ENCODE data around the gene SEL1L3.

DNA sequence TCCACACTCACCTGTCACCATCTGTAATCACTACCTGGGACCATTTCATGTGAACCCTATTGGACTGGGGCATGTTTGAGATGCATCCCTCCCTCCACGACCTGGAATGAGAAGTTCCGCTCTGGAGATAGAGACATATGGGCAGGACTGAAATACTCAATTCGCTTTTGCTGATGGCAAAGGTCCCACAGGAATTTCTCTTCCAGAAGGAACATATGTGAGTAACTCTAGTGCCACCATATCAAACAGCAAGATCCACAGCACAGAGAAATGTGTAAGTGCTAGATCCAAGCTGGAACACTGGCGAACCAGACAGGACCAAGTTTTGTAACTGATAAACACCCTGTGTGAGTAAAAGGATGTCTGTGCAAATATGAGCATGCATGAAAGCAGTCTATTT lies 43.9 kb downstream of the SEL1L3 start:
- TF ChIP-seq CTCF (IDR thresholded peaks at IDR 0.05; ENCODE audit: low read depth, low read length) (no peak), EZH2phosphoT487 (IDR thresholded peaks at IDR 0.05; ENCODE audit: low read depth) (no peak)
